Activated effector memory CD4-positive, alpha-beta T cell treated with anti-CD3 and anti-CD28 coated beads, Interleukin-2, amount 50 U/mL, for 16 hours (primary cell): ENCODE results near the gene KIAA1217.
"Not testable (repeated sequence)": the region's sequence is repeated elsewhere in the genome, so short reads cannot be mapped to it uniquely, and the experiment has no call there.

Source experiments
- DNase-seq: peaks from one replicate; pipeline ENCODE4 v3.0.0-alpha.2; 2020

Gene KIAA1217

DNA sequence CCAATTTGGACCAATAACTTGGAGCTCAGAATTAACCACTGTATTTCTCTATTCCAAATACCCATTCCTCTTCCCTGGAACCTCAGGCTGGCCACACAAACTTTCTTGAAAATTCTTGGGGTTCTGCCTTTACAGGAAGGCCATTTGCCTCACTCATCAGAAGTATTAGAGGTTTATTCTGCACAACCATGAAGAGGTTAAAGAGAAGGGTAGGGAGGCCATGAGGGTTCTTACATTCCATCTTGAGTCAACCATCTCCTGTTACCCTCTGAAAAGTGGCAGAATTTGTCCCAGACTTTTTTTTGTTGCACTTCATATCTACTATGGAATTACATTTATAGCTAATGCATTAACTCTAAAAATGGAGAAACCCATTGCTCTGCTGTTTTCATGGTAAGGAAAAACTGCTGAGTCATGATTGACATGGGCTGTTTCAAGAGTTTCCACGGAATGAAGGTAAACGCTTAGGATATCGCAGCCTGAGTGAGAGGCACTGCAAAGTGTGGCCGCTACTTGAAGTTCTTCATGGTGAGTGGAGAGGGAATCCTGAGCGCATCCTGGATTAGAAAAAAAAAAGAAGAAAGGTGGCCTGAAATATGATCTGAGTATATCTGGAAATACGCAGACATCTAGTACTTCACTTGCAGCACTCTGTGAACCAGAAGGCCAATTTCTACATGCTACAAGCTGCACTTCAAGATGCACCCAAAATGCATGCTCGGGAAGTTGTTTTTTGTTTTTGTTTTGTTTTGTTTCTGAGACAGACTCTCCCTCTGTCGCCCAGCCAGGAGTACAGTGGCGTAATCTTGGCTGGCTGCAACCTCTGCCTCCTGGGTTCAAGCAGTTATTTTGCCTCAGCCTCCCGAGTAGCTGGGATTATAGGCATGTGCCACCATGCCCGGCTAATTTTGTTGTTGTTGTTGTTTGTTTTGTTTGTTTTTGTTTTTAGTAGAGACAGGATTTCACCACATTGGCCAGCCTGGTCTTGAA lies 83.7 kb downstream of the KIAA1217 start:
- no peak for DNase-seq

DNA sequence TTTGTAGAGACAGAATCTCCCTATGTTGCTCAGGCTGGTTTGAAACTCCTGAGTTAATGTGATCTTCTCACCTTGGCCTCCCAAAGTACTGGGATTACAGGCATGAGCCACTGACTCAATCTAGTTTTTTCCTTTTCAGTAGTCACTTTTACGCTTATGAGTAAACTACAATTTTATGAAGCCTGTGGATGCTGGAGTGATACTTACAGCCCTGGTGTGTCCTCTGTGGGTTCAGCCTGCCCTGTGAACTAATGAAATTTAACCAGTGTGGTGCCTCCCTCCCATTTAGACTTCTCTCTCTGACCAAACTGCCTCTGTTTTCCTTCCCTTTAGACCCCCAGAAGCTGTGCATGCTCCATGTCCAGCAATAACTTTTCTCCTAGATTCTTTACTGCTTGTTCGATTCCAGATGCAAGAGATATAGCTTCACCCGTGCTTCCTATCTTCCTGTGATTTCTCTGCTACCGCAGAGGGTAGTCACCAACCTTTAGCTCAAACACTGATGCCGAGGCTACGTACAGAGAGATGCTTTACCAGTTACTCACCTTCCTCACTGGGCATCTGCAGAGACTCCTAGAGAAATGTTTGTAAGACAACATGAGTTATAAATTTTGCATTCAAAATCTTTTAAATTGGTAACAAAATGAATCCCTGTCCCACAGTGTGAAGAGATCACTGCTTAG lies 90.8 kb downstream of the KIAA1217 start:
- no peak for DNase-seq

DNA sequence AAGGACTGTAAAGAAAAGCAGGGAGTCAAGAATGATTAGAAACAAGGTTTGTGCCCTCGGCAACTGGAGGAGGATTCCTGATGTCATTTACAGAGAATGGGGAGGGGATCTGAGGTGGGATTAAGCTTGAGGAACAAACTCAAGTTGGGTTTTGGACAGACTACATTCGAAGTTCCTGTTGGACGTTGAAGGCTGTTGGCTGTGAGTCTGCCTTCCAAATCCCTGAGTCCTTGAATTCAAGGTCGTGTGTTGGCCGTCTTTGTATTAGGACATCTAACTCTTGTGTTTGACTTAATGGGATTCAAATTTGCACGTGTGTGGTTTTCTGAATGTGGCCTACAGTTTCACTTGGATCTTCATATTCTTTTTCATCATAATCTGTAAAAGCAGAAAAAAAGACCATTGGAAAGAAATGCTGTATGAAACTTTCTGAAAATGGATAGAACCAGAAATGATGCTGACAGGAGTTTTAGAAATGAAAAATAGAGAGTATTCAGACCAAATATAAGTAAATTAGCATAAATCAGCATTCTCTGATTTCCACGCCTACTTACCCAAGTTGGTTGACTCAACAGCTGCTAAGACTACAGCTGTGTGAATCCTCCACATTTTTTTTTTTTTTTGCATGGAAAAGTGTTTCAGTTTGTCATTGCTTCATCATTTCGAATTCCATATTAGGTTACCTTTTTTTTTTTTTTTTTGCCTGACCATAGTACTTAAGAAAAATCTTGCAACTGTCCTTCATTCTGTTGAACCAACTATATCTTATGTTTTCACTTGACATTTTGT lies 94.8 kb downstream of the KIAA1217 start:
- no peak for DNase-seq

GRCh38 chr10:24305551-24306506 lies 96.9 kb downstream of the KIAA1217 start:
- DNase-seq = no peak

GRCh38 chr10:24306507-24306875 lies 97.6 kb downstream of the KIAA1217 start:
- no peak for DNase-seq

GRCh38 chr10:24307116-24307515 lies 98.2 kb downstream of the KIAA1217 start:
- DNase-seq = no peak

- no peak for DNase-seq
These were observed 99.0 kb downstream of the KIAA1217 start for GRCh38 chr10:24307696-24308485.

GRCh38 chr10:24310104-24310503 lies 101.2 kb downstream of the KIAA1217 start:
- DNase-seq = no peak

DNA sequence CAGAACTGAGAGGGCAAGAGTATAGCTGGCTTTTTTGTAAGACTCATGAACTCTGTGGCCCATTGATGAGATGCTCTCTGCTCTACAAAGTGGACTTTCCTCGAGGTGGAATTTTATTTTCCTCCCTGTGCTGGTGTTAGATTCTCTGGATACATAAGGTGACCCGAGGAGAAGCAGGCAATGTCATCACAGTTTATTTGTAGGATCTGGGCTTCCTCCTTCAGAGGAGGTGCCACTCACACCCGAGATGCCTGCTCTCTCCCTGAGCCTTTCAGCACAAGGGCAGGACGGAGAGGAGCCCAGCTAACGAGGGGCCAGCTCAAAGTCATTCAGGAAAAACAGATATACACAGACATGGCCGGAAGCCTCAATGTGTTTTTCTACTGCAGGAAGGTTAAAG lies 103.0 kb downstream of the KIAA1217 start:
- DNase-seq = no peak

DNA sequence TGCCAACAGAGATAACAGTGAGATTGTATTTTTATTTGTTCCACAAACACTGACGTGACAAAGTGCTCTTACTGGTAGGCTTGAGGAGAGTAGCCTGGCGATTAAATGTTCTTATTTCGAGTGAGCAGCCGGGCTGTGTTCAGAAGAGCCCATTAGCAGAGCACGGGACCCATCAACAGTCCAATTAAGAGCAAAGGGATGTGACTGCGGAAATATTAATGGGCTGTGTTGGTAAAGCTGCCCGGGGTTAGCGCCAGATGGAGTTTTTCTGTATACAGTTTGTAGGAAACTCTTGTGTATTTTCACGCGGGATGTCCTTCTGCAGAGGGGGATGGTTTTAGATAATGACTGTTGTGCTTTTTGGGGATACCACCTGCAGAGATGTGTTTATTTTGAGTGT lies 104.3 kb downstream of the KIAA1217 start:
- DNase-seq = no peak

DNA sequence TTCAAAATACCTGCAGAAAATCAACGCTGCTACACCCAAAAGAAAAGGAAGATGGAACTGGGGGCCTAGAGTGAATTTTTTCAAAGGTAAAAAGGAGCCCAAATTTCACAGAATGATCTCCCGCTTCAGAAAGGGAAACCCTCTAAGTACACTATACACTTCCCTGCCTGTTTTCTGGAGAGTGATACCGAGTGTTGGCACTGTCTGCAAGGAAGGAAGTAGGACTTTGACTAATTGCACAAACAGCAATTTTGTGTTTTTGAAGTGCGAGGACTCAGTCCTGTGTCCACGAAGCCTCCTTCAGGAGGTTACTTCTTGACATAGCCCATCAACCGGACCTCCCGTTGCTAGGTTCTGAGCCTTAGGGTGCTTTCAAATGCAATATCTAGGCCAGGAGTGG lies 106.3 kb downstream of the KIAA1217 start:
- no peak for DNase-seq

- DNase-seq = no peak
These were observed 109.6 kb downstream of the KIAA1217 start for GRCh38 chr10:24318517-24318916.

- no peak for DNase-seq
These were observed 111.4 kb downstream of the KIAA1217 start for GRCh38 chr10:24320373-24320772.

DNA sequence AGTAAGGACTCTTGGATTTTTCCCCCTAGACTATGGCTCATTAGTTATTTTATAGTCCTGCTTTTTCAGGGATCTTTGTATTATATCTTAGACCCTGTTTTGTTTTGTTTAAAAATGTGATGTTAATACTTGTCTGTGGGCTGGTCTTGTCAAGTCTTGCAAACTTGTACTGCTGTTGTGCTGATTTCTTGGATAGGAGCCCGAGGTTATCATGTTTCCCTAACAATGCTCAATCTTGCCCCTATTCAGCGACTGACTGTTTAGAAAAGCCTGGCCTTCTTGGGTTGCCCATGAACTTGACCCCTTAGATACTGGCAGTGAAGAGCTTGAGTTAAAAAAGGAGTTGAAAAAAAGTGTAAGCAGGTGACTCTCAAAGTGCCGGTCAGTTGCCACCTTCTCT lies 115.7 kb downstream of the KIAA1217 start:
- no peak for DNase-seq

GRCh38 chr10:24331457-24331856 lies 122.5 kb downstream of the KIAA1217 start:
- no peak for DNase-seq

- no peak for DNase-seq
These were observed 124.8 kb downstream of the KIAA1217 start for GRCh38 chr10:24333736-24334135.

DNA sequence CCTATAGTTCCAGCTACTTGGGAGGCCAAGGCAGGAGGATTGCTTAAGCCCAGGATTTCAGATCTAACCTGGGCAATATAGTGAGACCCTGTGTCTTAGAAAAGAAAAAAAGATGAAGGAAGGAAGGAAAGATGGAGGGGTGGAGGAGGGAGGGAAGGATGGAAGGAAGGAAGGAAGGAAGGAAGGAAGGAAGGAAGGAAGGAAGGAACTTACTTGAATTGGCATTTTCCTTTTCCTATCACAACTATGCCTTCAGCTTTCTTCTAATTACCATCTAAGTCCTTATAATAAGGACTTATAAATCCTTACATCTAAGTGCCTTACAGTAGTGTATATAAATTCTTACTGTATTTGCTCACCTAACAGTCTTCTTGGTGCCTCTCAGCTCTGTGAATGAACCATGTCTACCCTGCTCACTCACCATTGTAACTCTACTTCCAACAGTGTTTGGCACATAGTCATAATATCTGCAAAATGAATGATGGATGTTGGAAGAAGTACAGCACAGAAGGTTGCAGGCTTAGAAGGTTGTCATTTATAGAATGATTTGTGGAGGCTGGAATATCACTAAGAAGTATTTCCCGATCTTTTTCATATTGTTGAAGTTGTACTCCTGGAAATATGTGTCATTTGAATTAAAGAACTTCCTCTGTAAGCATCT lies 125.5 kb downstream of the KIAA1217 start:
- no peak for DNase-seq

GRCh38 chr10:24337723-24338122 lies 128.8 kb downstream of the KIAA1217 start:
- DNase-seq = not testable (repeated sequence)

DNA sequence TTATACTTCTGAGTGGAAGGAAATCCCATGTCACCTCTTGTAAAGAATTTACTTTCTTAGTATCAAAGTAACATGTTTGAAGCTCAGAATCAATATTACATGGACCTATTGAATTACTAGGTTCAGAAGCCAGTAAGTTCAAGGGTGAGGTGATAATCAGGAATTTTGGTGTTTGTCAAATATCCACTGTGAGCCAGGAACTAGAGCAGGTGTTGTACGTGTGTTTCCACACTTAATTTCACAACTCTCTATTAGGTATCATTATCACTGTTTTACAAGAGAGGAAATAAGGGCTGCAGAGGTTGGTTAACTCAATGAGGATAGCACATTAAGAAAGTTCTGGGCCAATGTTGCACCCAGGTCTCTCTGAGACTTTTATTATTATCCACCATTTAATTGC lies 130.4 kb downstream of the KIAA1217 start:
- DNase-seq = no peak

DNA sequence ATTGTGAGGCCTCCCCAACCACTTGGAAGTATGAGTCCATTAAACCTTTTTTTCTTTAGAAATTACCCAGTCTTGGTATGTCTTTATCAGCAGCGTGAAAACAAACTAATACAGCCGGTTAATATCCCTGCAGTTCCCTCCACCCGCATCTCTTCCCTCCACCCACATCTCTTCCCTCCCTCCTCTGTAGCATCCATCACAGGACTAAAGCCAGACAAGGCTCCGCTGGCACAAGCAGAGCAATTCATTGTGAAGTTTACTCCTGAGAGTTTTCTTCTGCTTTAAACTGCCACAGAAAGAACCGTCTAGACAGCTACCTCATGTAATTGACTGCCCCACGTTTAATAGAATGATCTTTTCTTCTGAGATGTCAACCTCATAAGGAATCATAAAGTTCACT lies 131.5 kb downstream of the KIAA1217 start:
- DNase-seq = no peak

DNA sequence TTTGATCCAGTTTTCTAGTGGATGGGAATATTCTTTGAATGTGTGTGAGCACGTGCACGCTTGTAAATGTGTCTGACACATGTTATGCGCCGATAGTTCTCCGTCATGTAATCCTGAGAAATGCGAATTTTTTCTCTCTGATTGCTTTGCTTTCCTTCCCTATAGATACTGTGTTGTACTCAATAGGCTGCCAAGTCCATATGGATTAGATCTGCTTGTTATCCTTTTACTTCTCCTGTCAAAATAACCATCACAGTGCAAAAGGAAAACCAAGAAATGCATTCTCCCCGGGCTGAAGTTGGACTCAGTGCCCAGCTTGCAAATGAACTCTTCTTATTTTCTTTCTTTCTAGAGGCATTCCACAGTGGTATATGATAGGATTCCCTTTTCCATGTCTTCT lies 131.9 kb downstream of the KIAA1217 start:
- no peak for DNase-seq
